Right lobe of liver (tissue), 6 donors: Measurements from ENCODE around the gene RABGAP1. TPM values are rescaled to one million over a fixed set of nuclear protein-coding genes. Genes with fewer than 3 reads are reported as not detected.

Experiments
- ATAC-seq, 4 donors: fragments of 200-7000 bp; cut with Tn5 transposase; one replicate each; pipeline ENCODE4 v1.9.1; 2020; ENCODE audit warnings: mild to moderate bottlenecking in 4 of 4, moderate library complexity in 4 of 4
- DNase-seq, 3 donors: peaks; one replicate each; pipeline ENCODE4 v3.0.0-alpha.2; 2020
- H3K27ac ChIP-seq, 3 donors: fragments of 200-600 bp; one replicate each; pipeline ENCODE4 v1.8.0; 2022
- H3K27me3 ChIP-seq, 2 donors: fragments of 200-600 bp; one replicate each; pipeline ENCODE4 v1.8.0; 2022
- H3K36me3 ChIP-seq, 4 donors: fragments of 200-600 bp; sonication (generic) in 1 of 4; one replicate each; pipeline versions ENCODE4 v1.5.1 to v1.8.0; 2017 to 2022; ENCODE audit warnings: control low read depth in 1 of 4
- H3K4me1 ChIP-seq, 4 donors: fragments of 200-600 bp; sonication (generic) in 1 of 4; one replicate each; pipeline versions ENCODE4 v1.5.1 to v1.8.0; 2017 to 2022; ENCODE audit warnings: control low read depth in 1 of 4
- H3K4me3 ChIP-seq, 3 donors: fragments of 200-600 bp; one replicate each; pipeline ENCODE4 v1.8.0; 2022
- H3K9me3 ChIP-seq, 4 donors: fragments of 200-600 bp; sonication (generic) in 1 of 4; one replicate each; pipeline versions ENCODE4 v1.5.1 to v1.8.0; 2017 to 2022; ENCODE audit warnings: control low read depth in 1 of 4
- CTCF ChIP-seq, 4 donors: fragments of 200-600 bp in 3 of 4; fragments of 450-650 bp in 1 of 4; IDR thresholded peaks; one replicate each; pipeline versions ENCODE4 v1.5.1 to v1.8.0; 2016 to 2022; ENCODE audit warnings: antibody characterized with exemption in 4 of 4, mild to moderate bottlenecking in 2 of 4
- POLR2A ChIP-seq: fragments of 450-650 bp; IDR thresholded peaks from one replicate; pipeline ENCODE4 v1.6.1; 2017; ENCODE audit warnings: antibody characterized with exemption, mild to moderate bottlenecking
- WGBS: methylation state at CpG from one replicate; pipeline ENCODE4 v1.1.6; 2018; ENCODE audit warnings: low coverage, low lambda C conversion rate; ENCODE audit not compliant: insufficient coverage; ENCODE audit errors: missing lambda C conversion rate; 5-methylcytosine and 5-hydroxymethylcytosine counted together
- intact Hi-C, 2 donors: fragments of 100-400 bp; cut with DNase I; formaldehyde crosslinking; loops; one replicate each; pipeline versions ENCODE4 v1.11.2 to v1.14.1; 2022
- total RNA-seq, 6 experiments: library from RNA; depleted of rRNA in 2 of 6; stranded (reverse); fragments of >200 nt in 2 of 6; fragmentation: NEBNext Ultra II Directional in 3 of 6; extraction: Animal tissue kit (Norgen Biotek cat#: 25700) in 3 of 6; gene quantifications; one replicate each; pipeline versions ENCODE4 v1.1.0 to v1.2.4, GENCODE V29; 2016 to 2023
- donor health status: DM: no; HTN: yes; CAD: no.
- donor health status: DM: no; HTN: no; CAD: no.
- donor health status: DM: no; HTN: no; CAD: no.
- donor health status: DM: no; HTN: yes; CAD: no.
- donor health status: DM: no; HTN: yes; CAD: no.

RABGAP1 gene
- total RNA-seq, 6 experiments from 2014 or later = 11.4 to 15.4 (median 13.5) TPM

- Histone ChIP-seq H3K27ac (peak overlapping the region; percentile 59 to 80 (median 71)), H3K27me3 (no peaks in the 10 kb centered on the region), H3K4me1 (peaks cover 0 to 21% (median 9%) of the 10 kb centered on the region in 4 donors), H3K4me3 (peak overlapping the region; percentile 85 to 98 (median 93)), H3K36me3 (no peaks in the 10 kb centered on the region), H3K9me3 (no peaks in the 10 kb centered on the region)
- TF ChIP-seq CTCF (IDR thresholded peaks at IDR 0.05) (no peak), POLR2A (no peak)
- DNase-seq (no peak), ATAC-seq (peak in 2 of 4 donors; percentile 13 to 25)
- intact Hi-C loops = no loop called here
- WGBS = 37% methylated on average over 7 of the region's 10 CpGs
Observed at GRCh38 chr9:122930541-122931225, 10.1 kb upstream of the RABGAP1 start.

GRCh38 chr9:122931226-122932121, 9.3 kb upstream of the RABGAP1 start, which contains the start of gene ZBTB26:
ZBTB26 (minus strand) TSS chr9:122931512; CDS start chr9:122919934, 11,578 bp downstream.
- no peaks in the 10 kb centered on the region for H3K9me3 ChIP-seq

GRCh38 chr9:122936464-122936863, 4.4 kb upstream of the RABGAP1 start:
- Histone ChIP-seq H3K27ac (no peak overlapping the region), H3K4me3 (no peak overlapping the region), H3K4me1 (peaks cover 0 to 18% (median 5%) of the 10 kb centered on the region in 4 donors), H3K9me3 (no peaks in the 10 kb centered on the region), H3K36me3 (peaks cover 0 to 7% (median 0%) of the 10 kb centered on the region in 4 donors), H3K27me3 (no peaks in the 10 kb centered on the region)
- WGBS = 37% methylated on average over 5 of the region's 5 CpGs
- TF ChIP-seq POLR2A = no peak
- TF ChIP-seq CTCF (IDR thresholded peaks at IDR 0.05) = no peak
- DNase-seq (no peak), ATAC-seq (no peak)
- intact Hi-C loops = no loop called here

More at GRCh38 chr9:122931226-122932121, 9.3 kb upstream of the RABGAP1 start, which contains the start of gene ZBTB26:
- WGBS = 0% methylated on average over 7 of the region's 51 CpGs
- H3K36me3 ChIP-seq = no peaks in the 10 kb centered on the region
- intact Hi-C loops = no loop called here
- DNase-seq = peak; percentile 95 to 98 (median 96)
- peak within 1 kb of the TSS; percentile 85 to 98 (median 93) for H3K4me3 ChIP-seq
- no peak for TF ChIP-seq CTCF (IDR thresholded peaks at IDR 0.05)
- TF ChIP-seq POLR2A = peak; percentile 70
- peak; percentile 99 to 100 (median 100) for ATAC-seq
- H3K4me1 ChIP-seq = peaks cover 0 to 21% (median 9%) of the 10 kb centered on the region in 4 donors
- H3K27me3 ChIP-seq = no peaks in the 10 kb centered on the region
- peak within 1 kb of the TSS; percentile 59 to 80 (median 71) for H3K27ac ChIP-seq

GRCh38 chr9:122936883-122937282, 3.9 kb upstream of the RABGAP1 start:
- ATAC-seq (no peak), DNase-seq (no peak)
- H3K4me3 ChIP-seq = no peak overlapping the region
- H3K36me3 ChIP-seq = peaks cover 0 to 7% (median 0%) of the 10 kb centered on the region in 4 donors
- H3K4me1 ChIP-seq = peaks cover 0 to 22% (median 5%) of the 10 kb centered on the region in 4 donors
- intact Hi-C loops = no loop called here
- no peak overlapping the region for H3K27ac ChIP-seq
- H3K27me3 ChIP-seq = no peaks in the 10 kb centered on the region
- 39% methylated on average over 1 of the region's 1 CpG for WGBS
- TF ChIP-seq CTCF (IDR thresholded peaks at IDR 0.05) (no peak), POLR2A (no peak)
- H3K9me3 ChIP-seq = no peaks in the 10 kb centered on the region
